NCI-H1436 treated with DMSO at 0.1 percent for 48 hours (cell line): ENCODE data around the gene MBP.

Source experiments
- DNase-seq: peaks from one replicate; lab custom pipeline; 2025; lab: John Stamatoyannopoulos, UW

The MBP gene

GRCh38 chr18:77047803-77048419 is 84.7 kb downstream of the MBP start:
- DNase-seq = no peak

DNA sequence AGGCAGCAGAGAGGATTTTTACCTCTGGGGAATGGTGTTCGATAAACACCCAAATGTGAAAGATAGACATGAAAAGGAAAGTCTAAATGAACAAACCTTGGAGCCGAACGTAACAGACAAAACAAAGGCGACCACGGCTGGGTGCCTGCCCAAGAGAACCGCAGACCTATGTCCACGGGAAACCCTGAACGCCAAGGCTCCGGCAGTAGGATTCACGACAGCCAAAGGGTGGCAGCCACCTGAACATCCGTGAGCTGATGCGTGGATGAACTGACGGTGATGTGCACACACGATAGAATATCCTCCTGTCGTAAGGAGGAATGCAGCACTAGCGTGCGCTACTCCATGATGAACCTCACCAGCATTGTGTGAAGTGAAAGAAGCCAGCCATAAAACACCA is 85.6 kb downstream of the MBP start:
- no peak for DNase-seq

DNA sequence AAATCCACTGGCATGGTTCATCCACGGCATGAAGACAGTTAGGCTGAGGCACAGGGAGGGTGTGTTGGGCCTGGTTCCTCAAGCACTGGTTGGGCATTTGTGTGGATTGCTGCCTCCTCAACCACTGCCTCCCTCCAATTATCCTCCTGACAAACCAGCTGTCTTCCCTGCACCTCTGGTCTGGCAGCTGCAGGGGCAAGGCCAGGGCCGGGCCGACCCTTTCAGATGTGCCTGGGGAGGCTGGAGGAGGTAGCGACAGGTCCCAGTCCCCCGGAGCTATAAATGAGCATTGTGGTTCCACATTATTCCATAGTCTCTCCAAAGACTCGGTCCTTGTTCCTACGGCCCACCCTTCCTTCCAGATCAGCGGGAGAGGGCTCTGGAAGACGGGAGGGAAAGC is 86.2 kb downstream of the MBP start:
- DNase-seq = no peak

DNA sequence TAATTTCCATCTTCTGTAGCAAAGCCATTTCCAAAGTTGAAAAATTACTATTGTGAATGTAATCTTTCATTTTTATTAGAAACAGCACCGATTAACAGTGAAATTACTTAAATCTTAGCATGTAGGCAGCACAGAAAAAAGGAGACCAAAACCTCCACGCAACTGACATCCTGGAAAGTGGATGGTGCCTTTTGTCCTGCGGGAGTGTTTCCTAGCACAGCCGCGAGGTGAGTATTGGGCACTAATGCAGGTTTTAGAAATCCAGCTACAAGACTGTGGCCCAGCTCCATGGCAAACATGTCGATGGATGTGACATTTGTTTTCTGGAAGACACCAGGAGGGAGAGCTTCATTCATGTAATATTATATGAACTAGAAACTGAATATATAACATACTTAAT is 86.9 kb downstream of the MBP start:
- DNase-seq = no peak

- DNase-seq = no peak
Measured at GRCh38 chr18:77044866-77045664, 87.5 kb downstream of the MBP start.

DNA sequence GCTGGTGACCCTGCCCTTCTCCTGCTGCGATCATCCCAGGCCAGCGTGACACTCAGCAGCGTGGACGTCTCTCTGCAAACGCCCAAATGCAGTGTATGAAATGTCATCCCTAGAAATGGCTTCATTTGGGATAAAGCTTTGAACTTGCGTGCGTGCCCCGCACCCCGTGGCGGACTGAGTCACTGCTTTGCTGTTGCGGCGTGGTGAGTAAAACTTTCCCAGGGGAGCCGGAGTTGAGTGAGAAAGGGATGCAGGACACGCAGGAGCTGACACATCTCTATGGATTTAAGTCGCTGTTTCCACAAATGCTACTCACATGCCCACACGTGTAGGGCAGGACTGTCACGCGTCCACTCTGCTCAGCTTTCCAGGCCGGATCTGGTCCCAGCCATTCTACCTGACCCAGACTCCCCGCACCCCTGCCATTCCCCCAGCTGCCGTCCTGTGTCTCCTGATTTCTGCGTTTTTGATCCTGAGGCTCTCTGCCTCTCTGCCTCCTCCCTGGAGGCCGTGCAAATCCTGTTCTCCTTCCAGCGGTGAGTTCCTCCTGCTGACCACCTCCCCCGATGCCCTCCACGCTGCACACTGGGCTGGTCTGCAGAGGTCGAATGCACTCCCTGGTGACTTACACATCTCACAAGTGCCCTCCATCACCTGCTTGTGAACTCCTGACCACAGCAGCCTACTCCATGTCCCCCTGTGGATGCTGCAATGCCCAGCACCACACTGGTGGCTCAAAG is 88.9 kb downstream of the MBP start:
- DNase-seq = no peak

DNA sequence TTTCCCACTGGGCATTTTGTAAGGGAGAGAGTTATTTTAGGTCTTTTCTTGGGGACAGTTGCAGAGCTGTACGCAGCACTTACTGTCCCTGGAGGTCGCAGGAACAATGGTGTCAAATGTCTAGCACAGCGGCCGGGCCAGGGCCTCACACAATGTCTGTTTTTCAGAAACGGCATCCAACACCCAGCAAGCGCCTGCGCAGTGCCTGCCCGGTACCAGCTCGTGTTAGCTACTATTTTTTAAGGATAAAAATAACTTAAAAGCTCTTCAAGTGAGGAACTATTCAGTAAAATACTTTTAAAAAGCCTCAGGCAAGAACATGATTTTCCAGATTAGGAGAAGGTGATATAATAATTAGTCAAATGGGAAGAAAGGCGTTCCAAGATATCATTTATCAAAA is 90.0 kb downstream of the MBP start:
- no peak for DNase-seq

GRCh38 chr18:77039196-77040130 is 93.1 kb downstream of the MBP start:
- DNase-seq = no peak

DNA sequence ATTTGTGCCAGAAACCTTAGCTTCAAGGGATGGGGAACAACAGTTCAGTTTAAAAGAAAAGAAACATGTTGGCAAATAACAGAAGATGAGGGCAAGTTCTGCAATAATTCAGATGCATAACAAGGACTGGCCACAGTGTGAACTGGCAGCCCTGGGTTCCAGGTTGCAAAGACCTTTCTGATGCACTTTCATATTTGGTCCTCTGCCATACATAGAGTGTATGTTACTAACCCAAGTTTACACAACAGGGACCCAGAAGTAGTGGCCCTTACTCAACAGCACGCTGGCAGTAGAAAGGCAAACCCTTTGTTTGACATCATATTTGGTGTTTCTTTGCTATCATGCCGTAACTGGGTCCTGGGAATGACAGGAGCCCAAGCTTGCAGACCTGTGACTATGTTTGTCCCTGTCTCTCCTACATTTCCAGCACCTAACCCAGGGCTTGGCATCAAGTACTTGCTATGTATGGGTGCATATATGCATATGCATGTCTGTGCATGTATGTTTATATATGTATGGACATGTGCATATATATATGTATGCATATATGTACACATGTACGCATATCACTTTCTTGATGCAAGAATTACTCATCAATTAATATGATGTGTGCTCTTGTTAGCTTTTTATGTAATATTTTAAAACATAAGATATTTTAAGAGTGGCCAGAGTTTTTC is 94.3 kb downstream of the MBP start:
- no peak for DNase-seq

GRCh38 chr18:77037567-77037966 is 95.0 kb downstream of the MBP start:
- DNase-seq = no peak

GRCh38 chr18:77035380-77036187 is 97.0 kb downstream of the MBP start:
- DNase-seq = no peak

GRCh38 chr18:77033575-77033974 is 99.0 kb downstream of the MBP start:
- no peak for DNase-seq

- DNase-seq = no peak
Measured at GRCh38 chr18:77032181-77032701, 100.3 kb downstream of the MBP start.

GRCh38 chr18:77031662-77032061 is 100.9 kb downstream of the MBP start:
- DNase-seq = no peak

DNA sequence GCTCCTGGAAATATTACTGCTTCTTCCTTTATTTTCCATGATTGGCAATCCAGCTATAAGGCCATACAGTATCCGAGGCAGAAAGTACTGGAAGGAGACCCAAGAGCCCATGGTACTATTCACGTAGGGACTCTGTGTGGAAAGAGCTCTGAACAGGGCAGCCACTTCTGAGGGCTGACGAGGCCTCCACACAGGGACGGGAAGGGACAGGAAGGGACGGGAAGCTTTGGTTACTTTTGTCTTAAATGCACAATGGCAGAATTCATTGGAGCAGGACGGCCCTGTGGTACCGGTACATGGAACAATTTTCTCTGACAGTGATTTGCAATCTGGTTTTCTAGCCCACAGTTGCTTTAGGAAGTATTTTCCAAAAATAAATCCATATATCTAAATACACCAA is 102.4 kb downstream of the MBP start:
- DNase-seq = no peak

GRCh38 chr18:77025831-77026363 is 106.7 kb downstream of the MBP start:
- DNase-seq = no peak

DNA sequence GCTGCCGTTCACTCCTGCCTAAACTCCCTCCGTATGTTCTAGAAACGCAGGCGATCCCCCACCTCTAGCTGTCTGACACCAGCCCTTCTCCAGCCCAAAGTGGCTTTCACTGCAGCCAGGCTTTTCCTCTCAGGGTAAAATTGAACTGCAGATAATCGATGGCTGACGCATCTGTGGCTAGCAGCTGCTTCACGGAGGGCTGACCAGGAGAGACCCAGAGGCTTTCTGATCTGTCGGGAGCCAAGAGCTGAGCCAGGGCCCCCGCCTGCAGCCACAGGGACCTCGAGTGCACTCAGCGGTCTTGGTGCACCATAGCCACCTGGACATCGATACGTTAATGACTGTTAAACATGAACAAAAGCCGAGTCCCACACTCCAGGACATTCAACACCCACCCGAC is 107.5 kb downstream of the MBP start:
- DNase-seq = no peak

DNA sequence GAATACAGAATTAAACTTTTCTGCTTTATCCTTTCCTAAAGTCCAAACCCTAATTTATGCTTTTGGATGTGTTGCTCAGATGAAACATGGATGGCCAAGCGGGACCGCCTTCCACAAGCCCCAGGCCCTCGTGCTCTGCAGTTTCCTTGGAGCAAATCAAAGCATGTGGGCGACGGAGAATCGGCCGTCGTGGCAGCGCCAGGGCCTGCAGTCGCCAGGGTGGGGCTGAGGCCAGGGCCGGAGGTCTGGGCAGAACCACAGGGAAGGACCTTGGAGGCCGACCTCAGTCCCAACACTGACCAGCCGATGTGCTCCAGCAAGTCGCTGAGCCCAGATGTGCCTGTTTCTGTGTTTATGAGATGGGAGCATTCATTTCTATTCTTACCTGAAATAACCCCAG is 108.1 kb downstream of the MBP start:
- no peak for DNase-seq

DNA sequence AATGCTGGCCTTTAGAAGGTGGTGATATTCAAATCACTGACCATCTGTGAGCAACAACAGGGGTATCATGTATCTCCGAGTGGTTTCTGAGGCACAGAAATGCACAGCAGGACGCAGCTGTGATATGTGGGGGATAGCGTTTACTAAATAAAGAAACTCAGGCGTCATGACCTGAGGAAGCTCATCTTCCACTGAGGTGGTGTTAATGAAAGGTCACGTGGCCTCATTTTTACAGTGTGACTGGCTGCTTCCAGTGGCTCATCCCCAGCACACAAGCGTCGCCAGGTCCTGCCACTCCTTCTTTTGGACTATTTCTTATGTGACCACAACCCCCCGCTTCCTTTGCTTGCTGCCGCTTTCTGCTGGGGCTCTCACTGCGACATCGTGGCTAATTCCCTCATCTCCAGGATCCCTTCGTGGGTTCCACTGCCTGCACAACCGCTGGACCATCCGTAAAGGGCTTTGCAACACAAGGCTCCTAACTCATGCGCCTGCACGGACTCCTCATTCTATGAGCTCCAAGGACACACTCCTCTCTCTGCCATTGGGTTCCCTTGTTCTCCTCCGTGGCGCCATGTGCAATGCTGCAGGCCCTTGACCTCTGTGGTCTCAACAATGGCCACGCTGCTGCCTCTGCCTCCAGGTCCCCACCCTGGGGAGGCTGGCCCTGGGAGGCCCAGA is 109.3 kb downstream of the MBP start:
- DNase-seq = no peak

DNA sequence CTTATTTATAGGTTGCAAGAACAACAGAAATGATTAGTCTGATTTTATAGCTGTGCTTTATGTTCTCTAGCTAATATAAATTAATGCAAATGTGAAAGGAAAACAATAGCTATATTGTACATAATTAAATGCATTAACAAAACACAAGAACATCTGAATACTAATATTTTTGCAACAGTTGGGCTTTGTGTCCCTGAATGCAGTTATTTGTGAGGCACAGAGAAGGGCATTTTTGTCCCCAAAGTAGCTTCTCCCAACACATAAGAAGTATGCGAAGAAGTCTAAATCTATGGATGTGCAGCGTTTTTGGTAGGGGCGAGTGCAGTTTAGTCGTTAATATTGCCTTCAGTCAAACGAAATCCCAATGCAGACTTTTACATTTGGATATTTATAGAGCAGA is 110.0 kb downstream of the MBP start:
- DNase-seq = no peak
